GM21529 (cell line): Measurements from ENCODE around the gene GPX1.

Experiments used
- ATAC-seq: cut with Tn5 transposase; IDR thresholded peaks from one replicate; pipeline ENCODE4 v1.9.1; 2021; ENCODE audit not compliant: unreplicated experiment

GPX1 gene

GRCh38 chr3:49313896-49314688 lies 44.1 kb downstream of the GPX1 start:
- ATAC-seq, result no peak

- ATAC-seq, result no peak
Observed at GRCh38 chr3:49311283-49311682, 46.9 kb downstream of the GPX1 start.

GRCh38 chr3:49310677-49311076 lies 47.5 kb downstream of the GPX1 start:
- ATAC-seq, result no peak
